ENCODE results near the gene UBE2O. TPM values are rescaled to one million over a fixed set of nuclear protein-coding genes. Genes with fewer than 3 reads are reported as not detected.

UBE2O gene
- total RNA-seq, 2 donors from 2014 or later = 29.1 to 38.9 TPM

- Mint-ChIP-seq H3K36me3 (ENCODE audit: low read depth) (no peaks in the 10 kb centered on the region), H3K4me3 (no peak overlapping the region), H3K4me1 (peaks cover 6% of the 10 kb centered on the region), H3K27ac (no peak overlapping the region), H3K27me3 (no peaks in the 10 kb centered on the region)
- ATAC-seq = no peak
- no peaks in the 10 kb centered on the region for H3K9me3 ChIP-seq (ENCODE audit: control insufficient read depth, low read length, poor library complexity, severe bottlenecking)
- no peak for DNase-seq
Observed at GRCh38 chr17:76379646-76380376, 73.1 kb downstream of the UBE2O start.

DNA sequence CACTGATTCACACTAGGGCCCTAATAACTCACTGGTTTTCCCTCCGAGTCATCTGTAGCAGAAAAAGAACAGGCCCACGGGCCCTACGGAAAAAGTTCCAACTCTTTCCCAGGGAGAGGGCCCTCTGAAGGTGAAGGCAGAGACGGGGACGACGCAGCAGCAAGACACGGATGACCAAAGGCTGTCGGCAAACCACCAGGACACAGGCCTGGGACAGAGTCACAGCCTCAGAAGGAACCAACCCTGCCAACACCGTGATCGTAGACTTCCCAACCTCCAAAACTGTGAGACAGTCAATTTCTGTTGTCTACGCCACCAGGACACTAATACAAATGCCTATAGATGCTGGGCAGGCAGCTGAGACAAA lies 73.7 kb downstream of the UBE2O start:
- Mint-ChIP-seq H3K4me1 (peaks cover 6% of the 10 kb centered on the region), H3K27ac (no peak overlapping the region), H3K4me3 (no peak overlapping the region), H3K36me3 (ENCODE audit: low read depth) (no peaks in the 10 kb centered on the region), H3K27me3 (no peaks in the 10 kb centered on the region)
- DNase-seq (no peak), ATAC-seq (no peak)
- no peaks in the 10 kb centered on the region for H3K9me3 ChIP-seq (ENCODE audit: control insufficient read depth, low read length, poor library complexity, severe bottlenecking)

GRCh38 chr17:76378548-76379274 lies 74.2 kb downstream of the UBE2O start:
- no peaks in the 10 kb centered on the region for H3K27me3 Mint-ChIP-seq

DNA sequence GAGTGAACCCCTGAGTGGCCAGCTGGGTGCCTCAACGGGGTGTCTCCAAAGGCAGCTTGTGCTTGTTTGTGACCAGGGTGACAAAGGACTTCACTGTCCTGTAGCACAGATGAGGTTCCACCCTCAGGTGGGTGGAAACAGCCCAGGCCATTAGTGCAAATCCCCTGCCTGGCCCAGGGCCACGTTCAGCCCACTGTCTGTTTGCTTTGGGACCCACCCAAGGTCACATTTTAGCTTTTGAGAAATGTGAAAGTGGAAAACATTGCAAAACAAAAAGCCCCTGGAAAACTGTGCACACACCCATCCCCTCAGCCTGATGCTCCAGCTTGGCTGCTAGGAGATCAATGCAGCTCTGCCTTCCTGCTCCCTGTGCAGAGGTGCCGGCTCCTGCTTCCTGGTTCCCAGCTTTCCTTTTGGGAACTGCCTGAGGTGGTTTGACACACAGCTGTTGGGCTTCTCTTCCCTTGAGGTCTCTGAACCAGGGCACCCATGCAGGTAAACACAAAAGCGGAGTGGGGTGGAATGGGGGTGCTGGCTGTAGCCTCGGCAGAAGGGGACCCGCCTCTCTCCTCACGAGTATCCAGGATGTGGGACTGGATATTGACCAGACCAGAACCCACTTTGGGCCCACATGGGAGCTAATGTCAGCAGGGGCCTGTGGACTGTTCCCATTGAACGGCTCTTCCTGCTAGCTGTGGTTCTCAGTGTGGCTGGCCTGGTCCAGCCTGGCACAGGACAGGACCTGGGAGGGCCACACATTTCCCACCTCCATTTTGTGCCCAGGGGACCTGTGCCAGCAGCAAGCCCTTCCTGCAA lies 76.4 kb downstream of the UBE2O start:
- no peak overlapping the region for H3K27ac Mint-ChIP-seq
- peaks cover 2% of the 10 kb centered on the region for H3K4me1 Mint-ChIP-seq
- DNase-seq = no peak
- H3K36me3 Mint-ChIP-seq (ENCODE audit: low read depth) = no peaks in the 10 kb centered on the region
- no peaks in the 10 kb centered on the region for H3K9me3 ChIP-seq (ENCODE audit: control insufficient read depth, low read length, poor library complexity, severe bottlenecking)
- no peak for ATAC-seq
- H3K27me3 Mint-ChIP-seq = no peaks in the 10 kb centered on the region
- no peak overlapping the region for H3K4me3 Mint-ChIP-seq

More at GRCh38 chr17:76378548-76379274, 74.2 kb downstream of the UBE2O start:
- no peak for ATAC-seq
- no peak overlapping the region for H3K27ac Mint-ChIP-seq
- H3K36me3 Mint-ChIP-seq (ENCODE audit: low read depth) = no peaks in the 10 kb centered on the region
- no peaks in the 10 kb centered on the region for H3K9me3 ChIP-seq (ENCODE audit: control insufficient read depth, low read length, poor library complexity, severe bottlenecking)
- DNase-seq = no peak
- peaks cover 4% of the 10 kb centered on the region for H3K4me1 Mint-ChIP-seq
- no peak overlapping the region for H3K4me3 Mint-ChIP-seq

DNA sequence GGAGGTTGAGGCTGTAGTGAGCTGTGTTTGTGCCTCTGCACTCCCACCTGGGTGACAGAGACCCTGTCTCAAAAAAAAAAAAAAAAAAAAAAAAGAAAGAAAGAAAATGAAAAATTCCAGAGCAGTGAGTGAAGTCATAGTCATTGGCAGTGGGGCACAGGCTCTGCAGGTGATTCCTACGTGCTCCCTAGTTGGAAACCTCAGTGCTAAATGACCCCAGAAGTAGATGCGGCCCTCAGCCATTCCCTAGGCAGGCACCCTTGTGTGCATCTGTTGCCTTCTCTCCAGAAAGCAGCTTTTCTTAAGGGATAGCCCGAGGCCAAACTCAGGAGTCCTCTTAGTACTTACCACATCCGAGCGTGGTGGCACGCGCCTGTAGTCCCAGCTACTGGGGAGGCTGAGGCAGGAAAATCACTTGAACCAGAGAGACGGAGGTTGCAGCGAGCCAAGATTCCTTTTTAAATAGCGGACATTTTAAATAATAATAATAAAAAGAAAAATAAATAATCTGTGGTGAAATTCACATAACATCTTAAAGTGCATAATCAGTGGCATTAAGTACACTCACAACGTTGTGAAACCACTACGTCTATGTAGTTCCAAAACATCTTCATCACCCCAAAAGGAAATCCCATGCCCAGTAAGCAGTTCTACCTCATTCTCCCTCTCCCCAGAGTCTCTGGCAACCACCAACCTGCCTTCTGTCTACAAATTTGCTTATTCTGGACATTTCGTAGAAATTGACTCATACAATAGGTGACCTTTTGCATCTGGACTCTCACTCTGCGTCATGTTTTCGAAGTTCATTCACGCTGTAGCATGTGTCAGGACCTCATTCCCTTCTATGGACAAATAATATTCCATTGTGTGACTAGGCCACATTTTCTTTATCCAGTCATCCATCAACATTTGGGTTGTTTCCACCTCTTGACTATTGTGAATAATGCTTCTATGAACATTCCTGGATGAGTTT lies 81.0 kb downstream of the UBE2O start:
- H3K27ac Mint-ChIP-seq = no peak overlapping the region
- H3K36me3 Mint-ChIP-seq (ENCODE audit: low read depth) = no peaks in the 10 kb centered on the region
- peaks cover 2% of the 10 kb centered on the region for H3K4me1 Mint-ChIP-seq
- ATAC-seq (no peak), DNase-seq (no peak)
- H3K27me3 Mint-ChIP-seq = peaks cover 8% of the 10 kb centered on the region
- H3K4me3 Mint-ChIP-seq = no peak overlapping the region
- H3K9me3 ChIP-seq (ENCODE audit: control insufficient read depth, low read length, poor library complexity, severe bottlenecking) = no peaks in the 10 kb centered on the region

DNA sequence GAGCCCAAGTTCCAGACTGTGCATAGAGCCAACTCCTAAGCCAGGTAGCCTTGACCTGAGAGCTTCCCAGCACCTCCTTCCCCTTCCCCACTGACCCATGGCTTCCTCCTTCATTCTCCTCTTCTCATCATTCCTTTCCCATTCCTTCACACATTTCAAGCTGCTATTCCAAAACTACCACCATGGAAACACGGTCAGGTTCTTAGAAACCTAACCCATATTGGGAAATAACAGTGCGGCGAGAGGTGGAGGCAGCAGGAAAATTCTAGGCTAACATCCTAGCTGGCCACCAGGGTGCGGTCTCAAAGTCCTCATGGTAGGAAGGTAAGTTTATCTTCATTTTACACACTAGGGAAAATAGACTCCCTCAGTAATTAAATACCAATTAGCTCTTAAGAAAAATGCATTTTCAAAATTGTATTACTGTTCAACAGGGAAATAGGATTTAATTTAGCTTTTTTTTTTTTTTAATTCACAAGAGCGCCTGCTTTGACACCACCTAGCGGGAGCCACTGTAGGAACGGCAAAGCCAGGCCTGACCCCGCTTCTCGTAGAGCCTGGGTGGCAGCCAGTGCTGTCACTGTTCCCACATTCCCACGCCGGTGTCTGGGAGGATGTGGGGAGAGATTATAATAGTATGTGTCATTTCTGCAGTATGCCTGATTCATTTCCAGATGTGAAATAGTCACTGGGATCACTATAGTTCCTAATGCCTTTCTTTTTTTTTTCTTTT lies 82.5 kb downstream of the UBE2O start:
- Mint-ChIP-seq H3K4me3 (no peak overlapping the region), H3K4me1 (peaks cover 2% of the 10 kb centered on the region), H3K36me3 (ENCODE audit: low read depth) (no peaks in the 10 kb centered on the region), H3K27me3 (peaks cover 8% of the 10 kb centered on the region), H3K27ac (no peak overlapping the region)
- DNase-seq (no peak), ATAC-seq (no peak)
- H3K9me3 ChIP-seq (ENCODE audit: control insufficient read depth, low read length, poor library complexity, severe bottlenecking) = no peaks in the 10 kb centered on the region

GRCh38 chr17:76369804-76370203 lies 83.1 kb downstream of the UBE2O start:
- Mint-ChIP-seq H3K27me3 (peaks cover 8% of the 10 kb centered on the region), H3K4me1 (peaks cover 2% of the 10 kb centered on the region), H3K4me3 (no peak overlapping the region), H3K27ac (no peak overlapping the region), H3K36me3 (ENCODE audit: low read depth) (no peaks in the 10 kb centered on the region)
- ATAC-seq (no peak), DNase-seq (no peak)
- no peaks in the 10 kb centered on the region for H3K9me3 ChIP-seq (ENCODE audit: control insufficient read depth, low read length, poor library complexity, severe bottlenecking)

- H3K27ac Mint-ChIP-seq = no peak overlapping the region
Observed at GRCh38 chr17:76369379-76369778, 83.6 kb downstream of the UBE2O start.

GRCh38 chr17:76368545-76368944 lies 84.4 kb downstream of the UBE2O start:
- Mint-ChIP-seq H3K4me3 (no peak overlapping the region), H3K4me1 (peaks cover 2% of the 10 kb centered on the region), H3K27me3 (peaks cover 8% of the 10 kb centered on the region), H3K36me3 (ENCODE audit: low read depth) (no peaks in the 10 kb centered on the region), H3K27ac (no peak overlapping the region)
- ATAC-seq = no peak
- H3K9me3 ChIP-seq (ENCODE audit: control insufficient read depth, low read length, poor library complexity, severe bottlenecking) = no peaks in the 10 kb centered on the region
- DNase-seq = no peak

More at GRCh38 chr17:76369379-76369778, 83.6 kb downstream of the UBE2O start:
- Mint-ChIP-seq H3K4me3 (no peak overlapping the region), H3K4me1 (peaks cover 2% of the 10 kb centered on the region), H3K36me3 (ENCODE audit: low read depth) (no peaks in the 10 kb centered on the region), H3K27me3 (peaks cover 8% of the 10 kb centered on the region)
- H3K9me3 ChIP-seq (ENCODE audit: control insufficient read depth, low read length, poor library complexity, severe bottlenecking) = no peaks in the 10 kb centered on the region
- ATAC-seq (no peak), DNase-seq (no peak)

DNA sequence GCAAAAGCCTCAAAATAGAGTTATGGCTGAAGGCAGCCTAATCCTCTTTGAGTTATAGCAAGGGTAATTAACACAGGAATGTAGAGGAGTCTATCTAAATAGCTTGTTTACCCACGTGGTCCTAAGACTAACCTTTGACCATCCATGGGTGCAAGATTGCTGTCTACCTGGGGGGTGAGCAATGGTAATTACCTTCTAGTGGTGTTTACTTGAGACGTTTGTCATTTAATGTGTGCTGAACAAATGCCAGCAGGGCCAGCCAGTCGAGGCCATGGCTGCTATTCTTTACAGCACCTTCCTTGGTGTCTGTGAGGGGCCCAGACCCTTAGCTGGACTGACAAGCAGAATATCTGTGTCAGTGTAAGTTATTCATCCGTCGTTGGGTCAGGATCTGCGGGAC lies 85.3 kb downstream of the UBE2O start:
- Mint-ChIP-seq H3K27ac (no peak overlapping the region), H3K4me1 (peaks cover 2% of the 10 kb centered on the region), H3K4me3 (no peak overlapping the region), H3K27me3 (peaks cover 8% of the 10 kb centered on the region), H3K36me3 (ENCODE audit: low read depth) (no peaks in the 10 kb centered on the region)
- H3K9me3 ChIP-seq (ENCODE audit: control insufficient read depth, low read length, poor library complexity, severe bottlenecking) = no peaks in the 10 kb centered on the region
- DNase-seq (no peak), ATAC-seq (no peak)

DNA sequence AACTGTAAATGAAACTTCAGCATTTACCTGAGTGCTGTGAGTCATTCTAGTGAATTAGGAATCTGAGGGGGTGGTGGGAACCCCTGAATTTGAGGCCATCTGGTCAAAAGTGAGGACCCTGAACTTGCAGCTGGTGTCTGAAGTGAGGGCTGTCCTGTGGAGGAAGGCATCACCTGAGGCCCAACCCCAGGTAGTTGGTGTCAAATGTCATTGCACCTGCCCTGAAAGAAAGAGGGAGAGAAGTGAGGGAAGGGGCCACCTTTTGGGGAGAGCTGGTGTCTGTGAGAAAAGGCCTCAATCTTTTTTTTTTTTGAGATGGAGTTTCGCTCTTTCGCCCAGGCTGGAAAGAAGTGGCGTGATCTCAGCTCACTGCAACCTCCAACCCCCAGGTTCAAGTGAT lies 86.7 kb downstream of the UBE2O start:
- no peaks in the 10 kb centered on the region for H3K36me3 Mint-ChIP-seq (ENCODE audit: low read depth)
- ATAC-seq (no peak), DNase-seq (no peak)
- H3K27ac Mint-ChIP-seq = no peak overlapping the region
- H3K4me1 Mint-ChIP-seq = no peaks in the 10 kb centered on the region
- peaks cover 16% of the 10 kb centered on the region for H3K27me3 Mint-ChIP-seq
- H3K4me3 Mint-ChIP-seq = peak overlapping the region; percentile 57
- no peaks in the 10 kb centered on the region for H3K9me3 ChIP-seq (ENCODE audit: control insufficient read depth, low read length, poor library complexity, severe bottlenecking)

GRCh38 chr17:76365256-76365903 lies 87.6 kb downstream of the UBE2O start:
- Mint-ChIP-seq H3K4me1 (no peaks in the 10 kb centered on the region), H3K4me3 (no peak overlapping the region)
- no peak for ATAC-seq

More at GRCh38 chr17:76365256-76365903, 87.6 kb downstream of the UBE2O start:
- H3K9me3 ChIP-seq (ENCODE audit: control insufficient read depth, low read length, poor library complexity, severe bottlenecking) = no peaks in the 10 kb centered on the region
- no peak overlapping the region for H3K27ac Mint-ChIP-seq
- H3K27me3 Mint-ChIP-seq = peaks cover 14% of the 10 kb centered on the region
- DNase-seq = no peak
- H3K36me3 Mint-ChIP-seq (ENCODE audit: low read depth) = no peaks in the 10 kb centered on the region

Data from T-helper 17 cell (primary cell).